ENCODE results near the gene ZNF716.

GRCh38 chr7:57432583-57432982 is 17.4 kb upstream of the ZNF716 start:
- TF ChIP-seq BHLHE40 (IDR thresholded peaks at IDR 0.05; ENCODE audit: borderline replicate concordance), result no peak
- no peak for TF ChIP-seq PKNOX1 (IDR thresholded peaks at IDR 0.05)
- no peak for TF ChIP-seq SUZ12 (IDR thresholded peaks at IDR 0.05)
- TF ChIP-seq TARDBP (IDR thresholded peaks at IDR 0.05), result no peak
- no peak for TF ChIP-seq FOXK2 (IDR thresholded peaks at IDR 0.05)
- TF ChIP-seq FOXM1 (IDR thresholded peaks at IDR 0.05; ENCODE audit: borderline replicate concordance), result no peak
